ENCODE data around the gene THEM4.
"Not testable (repeated sequence)": the region's sequence is repeated elsewhere in the genome, so short reads cannot be mapped to it uniquely, and the experiment has no call there.

Gene THEM4

DNA sequence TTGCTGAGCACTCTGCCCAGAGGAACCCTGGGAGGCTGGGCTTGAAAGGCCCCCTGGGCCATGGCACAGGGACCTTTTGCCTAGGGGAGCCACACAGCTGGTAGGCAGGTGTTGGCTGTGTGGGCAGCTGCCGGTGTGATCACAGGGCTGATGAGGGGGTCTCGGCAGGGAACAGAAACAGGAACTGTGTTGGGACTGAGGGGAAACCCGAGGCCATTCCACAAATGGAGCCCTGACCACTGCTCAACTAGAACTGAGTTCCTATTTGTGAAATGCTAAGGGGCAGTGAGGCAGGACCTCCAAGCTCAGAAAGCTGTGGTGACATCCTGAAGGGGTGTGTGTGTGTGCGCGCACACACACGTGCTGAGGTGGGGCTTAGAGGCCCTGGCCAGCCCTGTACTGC is 49.4 kb downstream of the THEM4 start:
- no peak for DNase-seq (ENCODE audit: low read depth)

- DNase-seq (ENCODE audit: low read depth): no peak
Observed at GRCh38 chr1:151858886-151859665, 50.2 kb downstream of the THEM4 start.

DNA sequence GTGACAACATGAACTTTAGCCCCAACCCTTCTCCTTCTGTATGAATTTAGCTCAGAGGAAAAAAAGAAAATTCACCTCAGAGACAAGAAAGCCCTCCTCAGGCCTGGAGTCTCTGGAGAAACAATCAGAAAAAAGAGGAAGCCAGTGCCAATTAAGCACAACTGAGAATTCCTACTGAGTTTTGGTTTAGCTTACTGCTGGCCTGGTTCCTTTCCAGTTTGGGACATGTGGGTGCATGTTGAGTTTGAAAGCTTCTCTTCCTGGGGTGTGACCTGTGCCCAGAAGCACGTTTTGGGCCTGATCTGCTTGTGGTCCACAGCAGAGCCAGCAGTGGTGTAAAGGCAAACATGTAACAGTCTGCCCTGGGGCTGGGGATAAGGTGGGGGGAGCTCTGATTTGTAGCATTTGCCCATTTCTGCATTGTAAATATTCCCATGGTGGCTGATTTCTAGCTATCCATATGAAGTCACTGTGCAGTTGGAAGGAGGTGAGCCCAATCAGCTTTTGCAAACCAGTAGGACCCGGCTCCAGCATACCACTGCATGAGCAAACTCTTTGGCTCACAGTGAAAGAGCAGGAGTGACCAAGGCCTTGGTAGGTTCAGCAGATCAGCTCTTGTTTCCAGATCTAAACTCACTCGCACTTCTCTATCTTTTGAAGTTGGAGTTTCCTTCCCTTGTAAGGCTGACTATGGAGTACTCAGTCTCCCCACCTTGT is 51.1 kb downstream of the THEM4 start:
- DNase-seq (ENCODE audit: low read depth): no peak

GRCh38 chr1:151855933-151856332 is 53.4 kb downstream of the THEM4 start:
- no peak for DNase-seq (ENCODE audit: low read depth)

DNA sequence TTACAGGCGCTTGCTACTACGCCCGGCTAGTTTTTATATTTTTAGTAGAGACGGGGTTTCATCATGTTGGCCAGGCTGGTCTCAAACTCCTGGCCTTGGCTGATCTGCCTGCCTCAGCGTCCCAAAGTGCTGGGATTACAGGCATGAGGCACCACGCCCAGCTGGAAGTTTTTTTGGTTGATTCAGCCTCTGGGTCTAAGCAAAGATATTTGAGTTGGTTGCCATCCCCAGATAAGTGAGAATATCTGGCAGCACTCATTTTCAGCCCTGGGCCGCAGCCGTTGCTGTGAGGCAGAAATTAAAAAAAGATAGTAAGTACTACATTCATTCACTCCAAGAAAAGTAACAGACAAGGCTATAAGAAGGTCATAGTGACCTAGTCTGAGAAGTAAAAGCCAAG is 53.8 kb downstream of the THEM4 start:
- not testable (repeated sequence) for DNase-seq (ENCODE audit: low read depth)

DNA sequence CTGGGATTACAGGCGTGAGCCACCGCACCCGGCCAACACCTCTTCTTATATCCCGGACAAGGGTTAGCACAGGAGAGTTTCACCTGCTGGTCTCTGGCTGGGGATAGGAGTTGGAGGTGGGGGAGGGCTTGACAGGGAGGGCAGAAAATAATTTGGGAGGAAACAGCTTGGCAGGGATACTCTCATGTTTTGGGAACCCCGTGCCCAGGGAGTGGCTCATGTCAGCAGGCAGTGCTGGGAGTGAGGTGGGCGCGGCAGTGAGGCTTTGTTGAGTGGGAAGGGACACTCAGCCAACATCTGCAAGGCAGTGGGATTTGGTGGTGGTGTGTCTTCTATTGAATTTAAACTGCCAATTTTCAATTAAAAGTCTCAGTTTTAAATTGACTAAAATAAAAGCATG is 54.7 kb downstream of the THEM4 start:
- DNase-seq (ENCODE audit: low read depth): no peak

GRCh38 chr1:151853411-151853943 is 55.8 kb downstream of the THEM4 start, which contains the start of gene THEM5:
THEM5 (minus strand) TSS chr1:151853712; CDS start chr1:151853565, 147 bp downstream.
- DNase-seq (ENCODE audit: low read depth): no peak

GRCh38 chr1:151852733-151853132 is 56.6 kb downstream of the THEM4 start:
- no peak for DNase-seq (ENCODE audit: low read depth)

- DNase-seq (ENCODE audit: low read depth): no peak
Observed at GRCh38 chr1:151851886-151852285, 57.4 kb downstream of the THEM4 start.

DNA sequence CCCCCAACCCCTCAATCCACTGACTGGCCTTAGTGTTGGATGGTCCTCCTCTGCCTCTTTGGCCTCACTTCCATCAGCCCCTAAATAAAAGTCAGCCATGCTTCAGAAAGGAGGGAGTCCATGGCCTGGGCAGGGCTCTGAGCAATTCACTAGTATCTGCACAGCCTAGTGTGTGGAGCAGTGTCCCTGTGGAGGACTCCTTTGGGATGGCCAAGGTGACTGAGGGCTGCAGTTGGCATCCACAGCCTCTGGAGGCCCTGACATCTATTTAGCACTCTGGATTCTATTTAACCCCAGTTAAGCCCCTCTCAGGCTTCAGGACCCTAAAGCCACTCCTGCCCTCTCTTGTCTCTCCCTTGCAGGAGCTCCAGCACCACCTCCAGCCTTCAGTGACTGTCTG is 59.4 kb downstream of the THEM4 start:
- no peak for DNase-seq (ENCODE audit: low read depth)

- DNase-seq (ENCODE audit: low read depth): no peak
Observed at GRCh38 chr1:151849126-151849525, 60.2 kb downstream of the THEM4 start.

- no peak for DNase-seq (ENCODE audit: low read depth)
Observed at GRCh38 chr1:151847867-151848596, 61.3 kb downstream of the THEM4 start.

GRCh38 chr1:151846686-151847237 is 62.5 kb downstream of the THEM4 start:
- DNase-seq (ENCODE audit: low read depth): no peak

- peak; percentile 5 for DNase-seq (ENCODE audit: low read depth)
Observed at GRCh38 chr1:151846062-151846568, 63.2 kb downstream of the THEM4 start.

DNA sequence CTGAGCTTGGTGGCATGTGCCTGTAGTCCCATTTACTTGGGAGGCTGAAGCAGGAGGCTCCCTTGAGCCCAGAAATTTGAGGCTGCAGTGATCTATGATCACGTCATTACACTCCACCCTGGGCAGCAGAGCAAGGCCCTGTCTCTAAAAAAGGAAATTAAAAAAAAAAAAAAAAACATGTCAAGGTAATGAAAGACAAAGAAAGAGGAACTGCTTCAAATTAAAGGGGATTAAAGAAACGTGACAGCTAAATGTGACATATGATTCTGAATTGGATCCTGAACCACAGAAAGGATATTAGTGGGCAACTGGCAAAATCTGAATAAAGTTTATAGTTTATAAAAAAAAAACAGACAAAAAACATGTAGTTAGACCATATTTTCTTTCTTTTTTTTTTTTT is 65.9 kb downstream of the THEM4 start:
- DNase-seq (ENCODE audit: low read depth): no peak

DNA sequence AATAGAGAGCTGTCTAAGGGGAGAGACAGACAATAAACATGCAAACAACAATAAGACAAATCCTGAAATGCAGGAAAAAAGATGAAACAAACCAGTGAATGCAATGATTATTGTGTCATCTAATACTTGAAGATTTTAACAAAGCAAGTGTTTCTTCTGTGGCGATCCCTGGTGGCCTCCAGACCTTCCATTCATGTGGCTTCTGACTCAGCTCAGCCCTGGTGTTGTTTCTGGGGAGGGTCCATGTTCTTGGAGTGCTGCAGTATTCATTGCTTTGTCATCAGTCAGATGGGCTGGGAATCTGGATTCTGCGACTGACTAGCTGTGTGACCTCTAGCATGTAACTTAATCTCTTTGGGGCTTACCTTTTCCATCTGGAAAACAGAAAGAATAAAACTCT is 68.2 kb downstream of the THEM4 start:
- peak; percentile 41 for DNase-seq (ENCODE audit: low read depth)

GRCh38 chr1:151840421-151840820 is 68.9 kb downstream of the THEM4 start:
- no peak for DNase-seq (ENCODE audit: low read depth)

DNA sequence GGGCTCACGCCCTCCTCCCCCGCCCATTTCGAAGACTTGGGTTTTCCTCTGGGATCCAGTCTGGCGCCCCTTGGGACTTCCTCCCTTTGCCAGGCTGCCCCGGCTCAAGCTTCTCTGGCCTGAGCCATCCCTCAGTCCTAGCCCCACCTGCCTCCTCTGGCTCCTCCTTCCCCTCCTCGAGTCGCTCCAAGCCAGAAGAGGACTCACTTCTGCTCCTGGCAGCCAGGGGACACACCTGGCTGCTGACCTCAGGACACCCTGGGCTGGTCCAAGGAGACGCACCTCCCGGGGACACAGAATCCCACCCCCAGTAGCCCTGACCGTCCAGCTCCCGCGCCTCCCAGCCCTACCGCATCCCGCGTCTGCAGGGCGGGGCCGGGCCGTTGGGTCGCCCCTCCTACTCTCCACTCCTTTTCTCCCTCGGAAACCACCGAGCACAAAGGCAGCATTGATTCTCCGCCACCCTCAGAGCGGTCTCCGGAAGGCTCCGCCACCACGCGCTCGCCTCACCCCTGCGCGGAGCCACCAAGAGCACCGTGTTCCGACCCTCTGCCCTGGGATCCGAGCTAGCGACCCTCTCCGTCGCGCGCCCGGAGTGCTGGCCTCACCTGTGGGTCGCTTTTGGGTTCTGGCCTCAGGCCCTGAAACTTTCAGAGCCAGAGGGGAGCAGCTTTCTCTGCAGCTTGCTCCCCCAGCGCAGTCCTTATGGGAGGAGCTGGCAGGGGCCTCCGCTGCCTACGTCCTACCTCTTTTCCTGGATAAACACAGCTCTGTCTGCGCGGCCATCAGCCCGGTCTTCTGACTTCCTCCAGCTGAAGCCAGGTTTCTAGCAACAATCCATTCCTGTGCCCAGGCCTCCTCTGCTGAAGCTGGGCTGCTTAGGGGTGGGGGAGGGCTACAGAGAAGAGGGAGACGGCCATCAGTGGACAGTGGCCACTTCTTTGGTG is 69.6 kb downstream of the THEM4 start, which contains the start of gene C2CD4D:
TSS of gene C2CD4D (minus strand) at position 364 of the 947 bp plus-strand sequence. CDS start 831 bp downstream, outside the sequence.
- DNase-seq (ENCODE audit: low read depth): no peak

- DNase-seq (ENCODE audit: low read depth): no peak
Observed at GRCh38 chr1:151839082-151839412, 70.3 kb downstream of the THEM4 start.

DNA sequence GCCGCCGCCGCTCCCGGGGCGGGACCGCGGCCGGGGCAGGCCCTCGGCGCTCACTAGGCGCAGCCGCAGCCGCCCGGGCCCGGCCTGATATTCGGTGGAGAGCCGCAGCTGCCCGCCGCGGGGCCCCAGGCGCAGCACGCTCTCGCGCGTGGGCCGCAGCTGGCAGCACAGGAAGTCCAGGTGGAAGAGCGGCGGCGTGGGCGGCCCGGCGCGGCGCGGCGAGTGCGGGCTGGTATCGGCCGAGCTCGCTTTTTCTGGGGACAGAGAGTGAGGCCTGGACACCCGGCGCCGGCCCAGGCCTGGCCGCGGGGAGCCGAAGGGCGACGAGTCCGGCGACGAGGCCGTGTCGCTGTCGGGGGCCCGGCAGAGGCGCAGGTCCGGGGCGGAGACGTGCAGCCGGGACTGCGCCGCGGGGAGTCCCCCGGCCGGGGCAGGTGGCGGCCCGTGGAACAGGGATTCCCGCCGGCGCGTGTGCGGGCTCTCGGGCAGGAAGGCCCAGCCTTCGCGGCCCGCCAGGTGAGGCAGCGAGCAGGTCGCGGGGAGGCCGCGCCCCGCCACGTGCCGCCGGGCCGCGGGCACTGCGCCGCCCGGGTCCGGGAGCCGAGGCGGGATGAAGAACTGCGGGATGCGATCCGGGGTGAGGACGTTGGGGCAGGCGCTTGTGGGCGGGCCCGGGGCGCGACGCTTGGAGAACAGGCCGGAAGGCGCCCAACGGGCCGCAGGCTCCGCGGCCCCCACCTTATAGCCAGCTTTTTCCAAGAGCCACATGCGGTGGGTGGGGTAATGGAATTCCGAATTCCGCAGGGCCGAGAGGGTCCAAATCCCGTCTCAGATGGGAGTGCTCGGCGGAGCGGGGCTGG is 70.9 kb downstream of the THEM4 start:
- no peak for DNase-seq (ENCODE audit: low read depth)
